NCI-H1930 (cell line): ENCODE results near the gene ATXN7L3B.

Experiments
- DNase-seq, 2 experiments: peaks; one replicate each; lab custom pipeline; 2025; lab: John Stamatoyannopoulos, UW

The ATXN7L3B gene

DNA sequence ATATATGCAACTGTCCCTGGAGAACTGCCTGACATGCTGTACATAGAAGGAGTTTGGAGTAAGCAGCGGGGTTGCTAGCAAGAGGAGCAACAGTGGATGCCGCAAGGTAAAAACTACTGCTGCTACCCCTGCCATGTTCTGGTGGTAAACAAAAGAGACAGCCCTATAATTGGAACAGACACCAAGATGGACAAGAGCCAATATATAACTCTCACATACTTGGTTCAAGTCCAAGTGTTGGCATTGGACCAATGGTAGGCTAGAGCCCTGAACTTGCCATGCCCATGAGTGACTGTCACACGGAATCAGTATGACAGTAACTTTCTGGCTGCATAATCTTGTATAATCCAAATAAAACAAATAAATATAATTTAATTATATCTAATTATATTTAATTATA, 13.7 kb downstream of the ATXN7L3B start:
- no peak for DNase-seq

DNA sequence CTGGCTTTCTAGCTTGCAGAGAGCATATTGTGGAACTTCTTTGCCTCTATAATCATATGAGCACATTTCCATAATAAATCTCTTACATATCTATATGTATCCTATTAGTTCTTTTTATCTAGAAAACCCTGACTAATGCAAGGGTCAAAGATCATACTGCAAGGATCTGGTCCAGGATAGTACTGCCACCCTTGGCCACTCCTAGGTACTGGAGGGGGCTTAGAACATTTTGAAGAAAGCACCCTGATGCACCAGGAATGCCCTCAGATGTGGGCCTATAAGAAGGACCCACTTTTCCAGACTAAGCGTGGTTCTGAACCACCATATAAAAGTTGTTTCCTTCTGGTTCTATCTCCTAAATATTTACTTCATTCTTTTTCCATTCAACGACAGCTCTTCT, 14.6 kb downstream of the ATXN7L3B start:
- no peak for DNase-seq

DNA sequence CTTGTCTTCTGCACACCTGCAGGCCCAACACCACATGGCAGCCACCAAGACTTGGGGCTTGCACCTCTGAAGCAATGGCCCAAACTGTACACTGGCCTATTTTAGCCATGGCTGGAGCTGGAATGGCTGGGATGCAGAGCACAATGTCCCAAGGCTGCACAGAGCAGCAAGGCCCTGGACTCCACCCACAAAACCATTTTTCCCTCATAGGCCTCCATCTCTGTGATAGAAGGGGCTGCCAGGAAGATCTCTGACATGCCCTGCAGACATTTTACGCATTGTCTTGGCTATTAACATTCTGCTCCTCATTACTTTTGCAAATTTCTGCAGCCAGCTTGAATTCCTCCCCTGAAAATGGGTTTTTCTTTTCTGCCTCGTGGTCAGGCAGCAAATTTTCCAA, 22.1 kb downstream of the ATXN7L3B start:
- DNase-seq = no peak

DNA sequence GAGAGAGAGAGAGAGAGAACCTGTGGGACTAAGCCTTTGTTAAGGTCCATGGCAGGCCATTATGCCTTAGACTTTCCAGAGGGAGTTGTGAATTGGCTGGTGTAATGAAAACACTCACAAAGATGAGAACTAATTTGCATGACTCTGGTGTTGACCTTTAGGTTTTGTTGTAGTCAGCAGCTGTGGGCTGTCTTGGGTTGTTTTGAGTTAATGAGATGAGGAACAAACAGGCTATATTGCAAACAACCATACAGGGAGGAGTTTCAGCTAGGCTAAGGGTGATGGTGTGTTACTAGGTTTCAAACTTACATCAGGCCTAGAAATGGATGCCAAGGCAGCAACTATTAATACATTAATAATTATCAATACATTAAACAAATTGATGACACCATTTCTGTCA, 26.3 kb downstream of the ATXN7L3B start:
- no peak for DNase-seq

DNA sequence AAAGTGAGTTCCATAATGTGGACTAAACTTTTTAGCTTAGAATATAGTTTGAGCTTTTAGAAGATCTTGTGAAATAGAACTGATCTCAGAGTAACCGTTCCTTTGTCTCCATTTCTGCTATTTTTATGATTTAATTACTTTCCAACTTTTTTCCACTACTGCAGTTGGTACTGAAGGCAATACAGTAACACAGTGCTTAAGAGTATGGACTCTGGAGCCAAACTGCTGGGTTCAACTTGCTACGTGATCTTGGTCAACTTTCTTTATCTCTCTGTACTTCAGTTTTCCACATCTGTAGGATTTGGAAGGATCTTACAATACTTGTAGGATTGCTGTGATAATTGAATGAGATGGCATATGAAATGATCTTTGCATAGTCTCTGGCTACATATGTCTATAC, 40.9 kb downstream of the ATXN7L3B start:
- DNase-seq = no peak

DNA sequence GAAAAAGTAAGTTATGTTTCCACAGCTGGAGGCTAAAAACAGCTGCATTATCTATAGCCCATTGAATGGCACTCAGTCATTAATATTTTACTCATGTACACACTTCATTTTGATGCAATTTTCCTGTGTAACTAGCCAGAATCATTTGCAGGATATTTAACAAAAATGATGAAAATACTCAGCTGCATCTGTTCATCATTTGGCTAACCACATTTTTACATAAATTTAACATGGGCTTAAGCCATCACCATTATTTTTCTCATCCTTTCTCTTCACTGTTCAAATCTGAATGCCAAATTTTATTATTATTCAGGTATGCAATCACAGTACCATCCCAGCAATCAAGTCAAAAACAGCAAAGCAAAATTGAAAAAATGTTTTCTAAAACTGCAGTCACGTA, 41.8 kb downstream of the ATXN7L3B start:
- DNase-seq = no peak

DNA sequence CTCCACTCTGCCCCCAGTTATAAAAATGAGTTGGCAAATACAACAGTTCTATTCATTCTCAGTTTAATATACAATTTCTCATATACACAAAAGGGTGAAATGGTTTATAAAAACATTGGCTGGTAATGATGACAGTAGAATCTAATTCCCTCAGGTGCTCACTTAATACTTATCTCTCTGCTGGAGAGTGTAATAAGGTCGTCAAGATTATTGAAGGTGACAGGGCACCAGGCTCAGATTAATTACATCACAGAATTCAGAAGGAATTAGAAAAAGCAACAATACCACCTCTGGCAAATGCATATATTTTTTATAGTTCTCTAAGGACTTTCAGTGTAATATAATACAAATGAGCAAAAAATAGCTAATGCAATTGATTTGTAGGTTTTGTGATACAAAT, 42.3 kb downstream of the ATXN7L3B start:
- no peak for DNase-seq

DNA sequence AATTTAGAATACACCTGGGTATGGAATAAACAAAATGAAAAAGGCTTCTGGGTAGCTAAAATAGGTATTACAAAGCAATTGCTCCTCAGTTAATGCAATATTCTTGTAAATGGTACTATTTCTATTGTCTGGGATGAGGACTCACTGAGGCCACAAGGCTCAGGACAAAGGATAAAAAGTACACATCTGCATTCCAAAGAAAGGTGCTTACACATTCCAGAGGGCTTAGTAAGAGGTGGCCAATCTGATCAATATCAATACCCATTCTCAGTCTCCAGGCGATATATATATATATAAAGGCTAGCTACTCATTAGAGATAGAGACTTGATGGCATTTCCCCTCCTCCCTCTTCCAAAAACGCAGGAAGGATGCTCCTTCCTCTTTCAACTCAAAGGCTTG, 43.8 kb downstream of the ATXN7L3B start:
- DNase-seq = no peak

DNA sequence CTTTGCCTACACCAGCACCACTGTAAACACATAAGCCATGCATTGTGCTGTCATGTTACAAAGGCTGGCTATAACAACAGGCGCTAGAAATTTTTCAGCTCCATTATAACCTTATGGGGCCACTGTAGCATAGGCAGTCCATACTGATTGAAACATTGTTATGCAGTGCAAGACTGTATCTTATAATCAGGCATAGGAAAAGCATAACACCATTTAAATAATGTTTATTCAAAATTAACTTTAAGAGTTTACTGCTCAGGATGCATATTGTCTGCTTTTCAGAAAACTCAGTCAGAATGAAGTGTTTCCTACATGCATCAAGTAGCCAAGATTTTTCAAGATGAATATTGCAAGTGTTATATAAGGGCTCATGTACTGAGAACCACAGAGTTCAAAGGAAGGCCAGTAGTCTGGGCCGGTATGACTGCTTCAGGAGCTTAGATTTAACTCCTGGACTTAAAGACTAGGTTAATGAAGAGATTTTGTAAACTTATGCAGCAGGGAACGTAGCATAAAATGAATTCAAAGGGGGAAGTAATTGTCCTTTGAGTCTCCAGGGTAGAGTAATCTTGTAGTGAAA, 46.9 kb downstream of the ATXN7L3B start:
- DNase-seq = no peak

DNA sequence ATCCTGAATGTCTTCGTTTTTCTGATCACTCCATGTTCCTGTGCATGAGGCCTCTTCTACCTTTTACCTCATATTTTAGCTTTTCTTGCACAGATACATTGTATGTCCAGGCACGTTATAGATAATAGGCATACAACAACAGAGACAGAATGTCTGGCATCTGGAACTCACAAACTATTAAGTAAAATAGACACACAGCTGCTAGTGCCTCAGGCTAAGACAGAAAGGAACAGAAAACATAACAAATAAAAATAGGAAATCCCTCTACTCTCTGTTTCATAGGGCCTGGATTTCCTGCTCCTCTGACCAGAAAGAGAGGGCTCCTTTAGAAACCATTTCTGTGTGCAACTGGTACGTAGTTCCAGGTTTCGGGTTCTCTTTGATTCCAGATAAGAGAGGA, 48.6 kb downstream of the ATXN7L3B start:
- no peak for DNase-seq
